Upper lobe of right lung (tissue), 1 donor: ENCODE measurements around the gene ZBTB45. TPM values are rescaled to one million over a fixed set of nuclear protein-coding genes. Genes with fewer than 3 reads are reported as not detected.

Experiments
- ATAC-seq: fragments of 200-7000 bp; cut with Tn5 transposase; one replicate; pipeline ENCODE4 v1.9.1; 2020; ENCODE audit warnings: mild to moderate bottlenecking, moderate library complexity
- DNase-seq: peaks from one replicate; pipeline ENCODE4 v3.0.0-alpha.2; 2020
- H3K27ac ChIP-seq: fragments of 200-600 bp; one replicate; pipeline ENCODE4 v1.8.0; 2022
- H3K27me3 ChIP-seq: fragments of 200-600 bp; one replicate; pipeline ENCODE4 v1.8.0; 2022; ENCODE audit warnings: mild to moderate bottlenecking
- H3K36me3 ChIP-seq: fragments of 200-600 bp; one replicate; pipeline ENCODE4 v1.8.0; 2022
- H3K4me1 ChIP-seq: fragments of 200-600 bp; one replicate; pipeline ENCODE4 v1.8.0; 2022
- H3K4me3 ChIP-seq: fragments of 200-600 bp; one replicate; pipeline ENCODE4 v1.8.0; 2022; ENCODE audit warnings: mild to moderate bottlenecking
- H3K9me3 ChIP-seq: fragments of 200-600 bp; one replicate; pipeline ENCODE4 v1.8.0; 2022
- CTCF ChIP-seq: fragments of 200-600 bp; IDR thresholded peaks from one replicate; pipeline ENCODE4 v1.8.0; 2022; ENCODE audit warnings: antibody characterized with exemption
- intact Hi-C: fragments of 100-400 bp; cut with DNase I; formaldehyde crosslinking; loops from one replicate; pipeline ENCODE4 v1.11.0; 2022
- microRNA-seq: library from miRNA; unstranded; fragments of <30 nt; microRNA quantifications from one replicate; pipeline ENCODE4 v1.2.0, GENCODE V29; 2020; ENCODE audit warnings: borderline microRNAs expressed
- total RNA-seq: library from RNA; stranded (reverse); fragmentation: NEBNext Ultra II Directional; extraction: Animal tissue kit (Norgen Biotek cat#: 25700); gene quantifications from one replicate; pipeline ENCODE4 v1.2.1, GENCODE V29; 2021
- donor health status: DM: no; HTN: yes; CAD: no; lungs with severe emphysema.

ZBTB45 gene
- total RNA-seq, 1 donor from 2014 or later: 14.1 TPM

GRCh38 chr19:58466760-58467589 is 52.6 kb downstream of the ZBTB45 start, which contains the start of gene ZNF324:
TSS of gene ZNF324 (plus strand) at chr19:58467080. CDS start at chr19:58469186, 2,106 bp downstream.
- no peak for TF ChIP-seq CTCF
- DNase-seq (peak; percentile 99), ATAC-seq (peak; percentile 98)
- Histone ChIP-seq H3K4me1 (peaks cover 12% of the 10 kb centered on the region), H3K27ac (peak within 1 kb of the TSS; percentile 85), H3K36me3 (peaks cover 15% of the 10 kb centered on the region), H3K9me3 (no peaks in the 10 kb centered on the region), H3K4me3 (peak within 1 kb of the TSS; percentile 76), H3K27me3 (no peaks in the 10 kb centered on the region)
- intact Hi-C loops: no loop called here

GRCh38 chr19:58466089-58466759 is 53.4 kb downstream of the ZBTB45 start:
- Histone ChIP-seq H3K4me1 (peaks cover 12% of the 10 kb centered on the region), H3K4me3 (peak overlapping the region; percentile 76), H3K36me3 (peaks cover 10% of the 10 kb centered on the region), H3K9me3 (no peaks in the 10 kb centered on the region), H3K27ac (no peak overlapping the region), H3K27me3 (no peaks in the 10 kb centered on the region)
- no peak for TF ChIP-seq CTCF
- ATAC-seq: no peak
- intact Hi-C loops: no loop called here
- no peak for DNase-seq

Small RNA genes within 50 kb of the gene (microRNA-seq; reads per million reads assigned to microRNA genes)
- not detected for gene MIR6807

Other genes with a start within 250 kb of the ZBTB45 start
- gene ZNF8, start 240.9 kb downstream of the ZBTB45 start, total RNA-seq: 6.0 TPM
- gene ERVK3-1, start 214.4 kb downstream of the ZBTB45 start, total RNA-seq: 34.8 TPM
- gene ZSCAN22, start 192.8 kb downstream of the ZBTB45 start, total RNA-seq: 4.0 TPM
- gene A1BG, start 166.3 kb downstream of the ZBTB45 start, total RNA-seq: 12.7 TPM
- 1.4 TPM for gene ZNF497, start 157.1 kb downstream of the ZBTB45 start, total RNA-seq
- 1.6 TPM for gene ZNF837, start 138.8 kb downstream of the ZBTB45 start, total RNA-seq
- 721 TPM for gene RPS5, start 132.5 kb downstream of the ZBTB45 start, total RNA-seq
- 0.55 TPM for gene RNF225, start 124.2 kb downstream of the ZBTB45 start, total RNA-seq
- gene ZNF584, start 111.2 kb downstream of the ZBTB45 start, total RNA-seq: 9.5 TPM
- gene ZNF132, start 79.7 kb downstream of the ZBTB45 start, total RNA-seq: 5.1 TPM
- gene ZNF324B, start 68.2 kb downstream of the ZBTB45 start, total RNA-seq: 6.9 TPM
- 11.7 TPM for gene ZNF324, start 52.7 kb downstream of the ZBTB45 start, total RNA-seq
- gene ZNF446, start 43.5 kb downstream of the ZBTB45 start, total RNA-seq: 8.8 TPM
- gene SLC27A5, start 7.8 kb downstream of the ZBTB45 start, total RNA-seq: 4.7 TPM
- gene TRIM28, start 24.3 kb upstream of the ZBTB45 start, total RNA-seq: 199 TPM
- gene CHMP2A, start 35.3 kb upstream of the ZBTB45 start, total RNA-seq: 96.5 TPM
- gene UBE2M, start 38.8 kb upstream of the ZBTB45 start, total RNA-seq: 53.8 TPM
- 44.3 TPM for gene MZF1, start 53.5 kb upstream of the ZBTB45 start, total RNA-seq